GM19463 (cell line): ENCODE measurements around the gene UBASH3A.

Experiments
- ATAC-seq: cut with Tn5 transposase; IDR thresholded peaks from one replicate; pipeline ENCODE4 v1.9.1; 2021; ENCODE audit warnings: mild to moderate bottlenecking, moderate library complexity; ENCODE audit not compliant: unreplicated experiment

UBASH3A gene

DNA sequence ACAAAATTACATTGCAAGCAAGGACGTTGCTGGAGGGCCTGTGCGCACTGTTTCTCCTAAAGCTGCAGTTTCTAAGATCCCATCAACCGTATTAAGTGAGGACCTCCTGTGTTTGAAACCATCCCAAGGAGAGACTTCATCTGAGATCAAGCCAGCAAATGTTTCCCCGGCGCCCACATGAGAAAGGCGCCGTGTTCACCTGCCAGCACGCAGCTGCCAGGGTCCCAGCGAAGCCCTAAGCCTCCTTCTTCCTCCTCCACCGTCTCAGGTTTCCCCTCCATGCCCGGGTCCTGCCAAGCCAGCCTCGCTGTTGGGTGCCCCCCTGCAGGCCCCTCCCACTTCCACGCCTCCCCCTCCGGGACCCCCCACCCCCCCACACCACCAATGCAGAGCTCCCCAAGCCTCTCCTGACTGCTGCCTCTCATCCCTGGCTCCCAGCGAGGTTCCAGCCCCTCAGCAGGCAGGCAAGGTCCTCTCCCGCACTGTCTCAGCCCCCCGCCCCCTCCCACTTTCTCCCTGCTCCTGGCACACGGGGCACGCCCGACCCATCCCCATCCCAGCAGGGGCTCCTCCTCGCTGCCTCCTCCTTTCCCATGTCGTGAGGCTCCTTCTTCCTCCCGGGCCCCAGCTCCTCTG is 28.7 kb upstream of the UBASH3A start:
- ATAC-seq, result no peak

GRCh38 chr21:42375506-42375905 is 28.2 kb upstream of the UBASH3A start:
- no peak for ATAC-seq

GRCh38 chr21:42375966-42376337 is 27.8 kb upstream of the UBASH3A start:
- ATAC-seq, result no peak

- no peak for ATAC-seq
Measured at GRCh38 chr21:42376338-42376982, 27.2 kb upstream of the UBASH3A start.

DNA sequence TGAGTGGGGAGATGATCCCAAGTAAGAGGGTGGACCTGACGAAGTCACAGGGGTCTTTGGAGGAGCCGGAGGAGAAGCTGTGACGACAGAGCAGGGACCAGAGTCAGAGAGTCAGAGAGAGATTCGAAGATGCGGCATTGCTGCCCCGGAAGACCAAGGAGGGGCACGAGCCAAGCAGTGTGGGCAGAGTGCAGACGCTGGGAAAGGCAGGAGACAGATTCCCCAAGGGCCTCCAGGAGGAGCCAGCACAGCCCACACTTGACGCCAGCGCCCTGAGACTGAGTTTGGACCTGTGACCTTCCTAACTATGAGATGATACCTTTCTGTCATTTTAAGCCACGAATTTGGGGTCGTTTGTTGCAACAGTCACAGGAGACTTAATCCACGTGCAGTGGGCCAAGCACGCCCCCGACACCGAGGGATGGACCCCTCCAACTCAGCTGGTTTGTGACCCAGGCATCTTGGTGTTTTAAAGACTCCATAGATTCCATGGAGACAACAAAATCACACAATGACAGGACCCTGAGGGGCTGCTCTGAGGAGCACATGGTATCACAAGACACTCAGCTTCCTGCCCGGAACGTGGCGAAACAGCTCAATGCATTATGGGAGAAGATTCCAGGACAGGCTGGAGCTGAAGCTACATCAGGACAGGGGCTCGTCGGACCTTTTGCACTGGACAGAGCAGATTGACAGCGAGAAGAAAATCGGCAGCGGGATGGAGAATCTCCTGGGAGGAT is 26.3 kb upstream of the UBASH3A start:
- ATAC-seq, result no peak

DNA sequence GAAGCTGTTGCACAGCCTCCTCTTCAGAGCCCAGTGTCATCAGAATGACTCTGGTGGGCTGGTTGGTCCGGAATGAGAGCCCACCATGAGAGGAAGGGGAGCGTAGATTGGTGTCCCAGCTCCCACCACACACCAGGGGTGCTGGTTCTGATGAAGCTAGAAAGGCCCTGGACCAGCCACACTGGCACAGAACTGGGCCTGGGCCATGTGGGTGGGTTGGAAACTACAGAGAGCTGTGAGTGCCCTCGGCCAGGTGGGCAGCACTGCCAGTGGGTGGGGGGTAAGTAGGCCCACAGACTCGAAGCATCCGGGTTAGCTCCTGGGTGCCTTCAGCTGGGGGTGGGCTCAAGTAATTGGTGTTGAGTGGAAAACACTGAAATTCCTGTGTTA is 25.8 kb upstream of the UBASH3A start:
- ATAC-seq, result no peak

DNA sequence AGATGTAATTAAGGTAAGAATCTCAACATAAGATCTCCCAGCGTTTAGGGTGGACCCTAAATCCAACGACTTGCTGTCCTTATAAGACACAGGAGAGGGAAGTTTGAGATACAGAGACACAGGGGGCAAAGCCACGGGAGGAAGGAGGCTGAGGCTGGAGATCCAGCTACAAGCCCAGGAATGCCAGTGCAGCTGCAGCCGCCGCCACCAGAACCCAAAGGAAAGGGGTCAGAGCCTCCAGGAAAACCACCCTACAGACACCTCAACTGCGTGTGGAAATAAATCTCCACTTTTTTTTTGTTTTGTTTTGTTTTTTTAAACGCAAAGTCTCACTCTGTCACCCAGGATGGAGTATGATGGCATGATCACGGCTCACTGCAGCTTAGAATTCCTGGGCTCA is 25.3 kb upstream of the UBASH3A start:
- ATAC-seq, result no peak

DNA sequence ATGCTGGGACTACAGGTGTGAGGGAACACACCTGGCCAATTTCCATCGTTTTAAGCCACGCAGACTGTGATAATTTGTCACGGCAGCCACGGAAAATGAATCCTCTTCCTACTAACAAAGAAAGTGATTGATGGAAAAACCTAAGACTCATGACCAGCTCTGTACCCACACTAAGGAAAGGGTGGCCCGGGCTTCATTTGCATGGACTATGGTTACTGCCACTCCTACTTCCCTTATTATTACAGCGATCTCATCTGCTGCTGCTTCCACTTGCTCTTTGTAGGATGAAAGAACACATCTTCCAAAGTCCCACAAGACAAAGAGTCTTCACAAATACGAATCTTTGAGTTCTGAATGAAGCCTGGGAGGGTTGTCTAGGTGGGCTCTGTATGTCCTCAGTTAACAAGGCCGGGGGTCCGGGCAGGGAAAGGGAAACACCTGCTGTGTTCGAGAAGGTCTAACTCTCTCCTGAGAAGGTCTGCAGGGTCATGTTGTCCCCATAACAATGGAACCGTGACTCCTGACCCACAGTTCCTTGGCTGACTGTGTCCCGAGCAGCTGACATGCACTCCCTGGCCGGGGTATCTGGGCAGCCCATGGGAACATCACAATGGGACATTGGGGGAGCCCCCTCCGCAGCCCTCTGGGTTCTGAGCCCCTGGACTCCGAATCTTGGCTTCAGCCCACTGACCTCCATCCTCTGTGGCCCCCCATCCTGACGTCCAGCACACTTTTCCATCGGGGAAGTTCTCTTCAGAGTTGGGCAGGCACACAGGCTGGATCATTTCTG is 24.1 kb upstream of the UBASH3A start:
- no peak for ATAC-seq

- no peak for ATAC-seq
Measured at GRCh38 chr21:42381347-42381984, 22.2 kb upstream of the UBASH3A start.

GRCh38 chr21:42382915-42383314 is 20.8 kb upstream of the UBASH3A start:
- ATAC-seq, result no peak

- ATAC-seq, result no peak
Measured at GRCh38 chr21:42383331-42383730, 20.4 kb upstream of the UBASH3A start.

DNA sequence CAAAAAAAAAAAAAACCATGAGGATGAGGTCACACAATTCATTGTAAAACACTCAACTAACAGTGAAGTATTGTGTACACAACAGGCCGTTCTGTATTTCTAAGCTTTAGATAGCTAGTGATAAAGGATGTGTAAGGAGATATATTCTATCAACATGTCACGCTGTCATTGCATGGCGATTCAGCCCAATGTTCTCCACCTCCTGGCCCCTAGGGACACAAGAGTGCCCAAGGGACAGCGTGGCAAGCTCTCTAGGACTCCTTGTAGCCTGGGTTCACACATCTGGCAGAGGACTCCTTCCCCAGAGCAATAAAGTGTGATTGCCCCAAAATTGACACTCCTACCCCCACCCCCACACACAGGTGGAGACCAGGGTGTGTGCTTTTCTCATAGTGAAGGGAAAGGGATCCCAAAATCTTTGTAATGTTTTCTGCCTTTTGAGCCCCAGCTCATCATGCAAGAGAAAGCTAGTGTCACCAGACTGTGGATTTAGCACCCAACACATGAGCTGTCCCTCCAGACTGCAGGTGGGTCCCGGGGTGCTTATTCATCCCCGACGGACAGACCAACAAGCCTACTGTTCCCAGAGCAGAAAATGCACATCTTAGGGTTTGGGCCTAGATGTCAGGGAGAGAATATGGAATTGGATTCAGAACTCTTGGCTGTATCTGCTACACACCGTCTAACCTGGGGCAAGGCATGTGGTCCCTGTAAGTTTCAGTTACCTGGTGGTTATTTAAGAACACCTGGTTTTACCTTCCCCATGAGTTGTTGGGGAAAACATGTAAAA is 19.4 kb upstream of the UBASH3A start:
- ATAC-seq, result no peak

- no peak for ATAC-seq
Measured at GRCh38 chr21:42384989-42385388, 18.7 kb upstream of the UBASH3A start.

DNA sequence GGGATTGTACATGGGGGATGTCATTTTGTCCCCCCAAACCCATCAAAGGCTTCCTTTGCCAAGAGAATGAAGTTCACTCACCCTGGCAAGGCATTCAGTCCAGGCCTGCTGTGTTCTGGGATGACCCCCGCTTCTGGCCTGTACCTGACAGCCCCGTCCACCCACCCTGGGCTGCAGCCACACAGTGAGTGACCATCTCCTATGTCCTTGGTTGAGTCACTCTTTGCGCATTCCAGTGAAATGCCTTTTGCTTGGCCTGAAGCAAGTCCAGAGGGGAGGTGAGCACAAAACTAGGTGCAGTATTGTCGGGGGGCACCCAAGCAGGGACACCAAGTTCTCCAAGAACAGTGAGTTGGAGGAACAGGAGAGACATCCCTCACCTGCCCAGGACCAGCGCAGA is 18.1 kb upstream of the UBASH3A start:
- no peak for ATAC-seq

DNA sequence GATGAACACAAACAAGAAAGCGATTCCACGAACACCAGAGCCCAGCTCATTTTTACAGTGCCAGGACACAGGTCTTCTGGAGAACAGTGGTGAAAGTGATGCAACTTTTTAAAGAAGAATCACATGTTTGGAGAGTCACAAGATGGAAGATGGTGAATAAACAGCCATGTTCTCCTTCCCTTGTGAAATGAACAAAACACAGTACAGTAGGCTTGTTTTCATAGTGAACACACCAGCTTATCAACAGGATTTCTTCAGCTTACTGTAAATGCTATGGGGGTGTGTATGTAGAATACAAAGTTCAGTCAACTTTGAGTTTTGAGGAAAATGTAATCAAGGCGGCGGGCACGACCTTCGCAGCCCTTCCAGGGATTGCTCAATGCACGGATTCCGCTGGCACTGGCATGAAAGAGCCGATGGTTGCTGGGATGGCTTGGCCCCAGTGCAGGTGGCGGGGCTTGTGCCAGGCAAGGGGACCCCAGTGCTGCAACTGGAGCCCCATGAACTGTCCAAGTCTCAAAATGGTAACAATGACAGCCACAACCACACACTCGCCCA is 17.6 kb upstream of the UBASH3A start:
- no peak for ATAC-seq

- no peak for ATAC-seq
Measured at GRCh38 chr21:42387164-42387563, 16.5 kb upstream of the UBASH3A start.

GRCh38 chr21:42387843-42388340 is 15.8 kb upstream of the UBASH3A start:
- no peak for ATAC-seq

- no peak for ATAC-seq
Measured at GRCh38 chr21:42388740-42389448, 14.8 kb upstream of the UBASH3A start.

GRCh38 chr21:42389449-42389835 is 14.3 kb upstream of the UBASH3A start:
- ATAC-seq, result no peak
